HG03045 (cell line): ENCODE data around the gene LHFPL5.

Experiments used
- ATAC-seq: cut with Tn5 transposase; IDR thresholded peaks from one replicate; pipeline ENCODE4 v1.9.1; 2021; ENCODE audit warnings: mild to moderate bottlenecking, moderate library complexity; ENCODE audit not compliant: unreplicated experiment

The LHFPL5 gene

DNA sequence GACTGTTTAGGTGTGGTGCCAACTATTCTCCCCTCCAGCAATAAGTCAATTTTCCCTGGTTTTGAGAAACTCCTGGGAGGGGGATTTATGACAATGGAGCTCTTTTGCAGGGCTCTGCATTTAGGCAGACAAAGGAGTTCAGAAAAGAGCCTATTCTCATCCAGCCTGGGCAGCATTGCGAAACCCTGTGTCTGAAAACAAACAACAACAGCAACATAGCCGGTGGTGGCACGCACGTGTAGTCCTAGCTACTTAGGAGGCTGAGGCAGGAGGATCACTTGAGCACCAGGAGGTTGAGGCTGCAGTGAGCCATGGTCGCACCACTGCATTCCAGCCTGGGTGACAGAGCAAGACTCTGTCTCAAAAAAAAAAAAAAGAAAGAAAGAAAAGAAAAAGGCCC is 14.5 kb upstream of the LHFPL5 start:
- ATAC-seq = no peak

DNA sequence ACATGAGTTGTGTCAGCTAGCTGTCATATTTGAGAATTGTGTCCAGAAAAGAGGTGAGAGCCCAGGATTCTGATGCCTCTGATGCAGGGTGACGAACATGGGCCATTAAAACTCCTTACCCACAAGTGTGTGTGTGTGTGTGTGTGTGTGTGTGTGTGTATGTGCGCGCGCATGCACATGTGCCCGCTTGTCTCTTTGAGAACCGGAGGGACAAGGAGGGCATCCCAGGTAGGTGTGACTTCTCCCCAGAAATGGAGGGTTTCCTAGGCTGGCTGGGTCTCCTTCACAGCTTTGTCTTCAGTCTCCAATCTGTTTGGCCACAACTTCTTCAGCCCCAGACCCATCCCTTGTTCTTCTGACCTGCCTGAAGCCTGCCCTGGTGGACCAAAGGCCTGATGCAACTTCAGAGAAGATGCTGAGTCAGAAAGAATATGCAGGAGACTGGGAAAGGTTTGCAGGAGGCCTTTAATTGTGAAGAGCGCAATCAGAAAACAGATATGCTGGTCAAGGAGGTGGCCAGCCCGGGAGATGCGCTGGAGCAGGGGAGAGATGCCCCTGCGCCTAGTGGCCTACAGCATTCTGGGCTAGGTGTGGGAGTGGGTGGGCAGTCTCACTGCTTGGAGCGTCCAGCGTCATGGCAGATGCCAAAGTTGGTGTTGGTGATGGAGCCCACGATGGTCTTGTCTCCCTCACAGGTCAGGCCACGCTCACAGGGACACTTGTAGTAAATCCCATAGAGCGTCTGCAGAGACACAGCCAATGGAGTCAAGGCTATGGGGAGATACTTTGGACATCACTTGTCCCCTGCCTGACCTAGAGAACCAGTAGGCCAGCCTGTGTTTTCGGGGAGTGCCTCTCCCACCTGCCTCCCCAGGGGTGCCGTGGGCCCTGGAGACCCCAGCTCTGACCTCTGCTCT is 10.4 kb upstream of the LHFPL5 start:
- no peak for ATAC-seq

DNA sequence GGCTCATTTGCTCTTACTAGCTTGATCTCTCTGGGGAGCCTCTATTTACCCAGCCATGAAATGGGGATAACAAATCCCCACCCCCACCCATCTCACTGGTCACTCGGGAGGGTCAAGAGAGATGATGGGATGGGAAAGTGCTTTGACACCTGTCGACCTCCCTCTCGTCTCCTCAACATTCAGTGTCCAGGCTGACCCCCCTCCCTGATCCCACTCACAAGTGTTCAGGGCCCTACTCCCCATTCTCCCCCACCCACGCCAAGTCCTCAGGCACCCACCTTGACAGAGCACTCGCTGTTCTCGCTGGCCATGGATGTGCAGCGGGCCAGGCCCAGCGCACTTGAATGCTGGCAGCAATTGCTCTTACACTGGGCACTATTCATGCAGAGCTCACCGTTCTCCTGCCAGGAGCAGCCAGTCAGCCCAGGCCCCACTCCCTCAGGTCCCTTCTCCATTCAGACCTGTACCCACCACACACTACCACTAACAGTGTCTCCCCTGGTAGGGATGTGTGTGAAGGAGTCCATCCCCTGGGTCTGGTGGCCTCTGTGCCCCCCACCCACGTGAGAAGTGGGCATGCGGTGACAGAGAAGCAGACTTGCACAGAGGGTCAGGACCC is 9.6 kb upstream of the LHFPL5 start:
- no peak for ATAC-seq

DNA sequence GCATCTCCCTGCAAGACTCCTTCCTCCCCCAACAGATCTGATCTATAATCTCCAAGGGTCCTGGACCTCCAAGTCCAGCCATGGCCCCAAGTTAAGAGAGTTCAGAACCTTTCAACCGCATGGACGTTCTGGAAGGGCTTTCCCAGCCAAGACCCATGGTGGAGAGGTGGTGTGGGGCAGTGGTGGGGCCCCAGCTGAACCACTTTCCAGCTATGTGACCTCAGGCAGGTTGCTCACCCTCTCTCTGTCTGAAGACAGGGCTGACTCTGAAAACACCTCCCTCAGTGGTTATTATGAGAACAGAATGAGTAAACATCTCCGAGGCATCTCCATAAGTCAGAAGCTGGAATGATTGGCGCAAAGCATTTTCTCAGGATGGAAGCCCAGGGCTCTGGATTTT is 8.9 kb upstream of the LHFPL5 start:
- no peak for ATAC-seq

DNA sequence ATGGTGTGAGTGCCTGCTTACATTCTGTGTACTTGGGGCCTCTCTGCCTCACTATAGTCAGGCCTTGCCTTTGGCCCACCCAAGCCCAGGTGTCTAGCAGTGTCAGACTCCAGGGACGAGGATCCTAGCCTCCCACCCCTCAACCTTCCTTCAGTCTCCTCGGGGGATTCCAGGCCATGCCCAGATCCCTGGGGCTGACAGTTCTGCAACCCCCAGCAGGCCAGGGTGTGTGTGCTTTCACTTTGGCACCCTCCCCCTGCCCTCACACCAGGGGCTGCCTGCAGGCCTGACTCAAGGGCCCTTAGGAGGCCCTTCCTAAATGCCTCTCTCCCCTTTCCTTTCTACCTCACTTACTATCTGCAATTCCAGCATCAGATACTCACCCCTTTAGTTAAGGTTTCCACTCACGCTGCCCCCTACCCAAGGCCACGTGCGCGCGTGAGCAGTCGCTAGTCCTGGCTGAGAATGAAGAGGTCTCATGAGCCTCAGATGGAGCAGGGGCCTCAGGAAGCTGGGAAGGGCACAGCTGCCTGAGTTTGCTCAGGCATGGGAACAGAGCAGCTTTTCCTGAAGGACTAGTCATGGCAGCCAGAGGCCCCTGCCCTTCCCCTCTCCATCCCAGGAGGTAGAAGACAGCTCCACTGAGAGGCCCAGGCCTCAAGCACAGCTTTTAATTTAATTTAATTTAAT is 7.2 kb upstream of the LHFPL5 start:
- no peak for ATAC-seq

DNA sequence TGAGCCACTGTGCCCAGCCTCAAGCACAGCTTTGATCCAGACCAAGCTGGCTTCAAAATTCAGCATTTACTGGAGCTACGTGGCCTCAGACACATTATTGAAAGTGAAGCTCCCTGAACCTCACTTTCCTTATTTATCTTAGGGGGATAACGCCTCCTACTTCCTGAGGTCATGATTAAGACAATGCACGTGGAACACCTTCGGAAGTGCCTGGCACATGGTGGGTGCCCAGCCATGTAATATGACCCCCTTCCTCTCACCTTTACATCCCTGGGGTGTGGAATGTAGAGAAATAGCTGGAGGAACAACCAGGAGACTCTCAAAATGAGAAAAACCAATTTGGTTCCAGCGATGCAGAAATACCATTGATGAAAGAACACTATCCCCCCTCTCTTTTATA is 6.4 kb upstream of the LHFPL5 start:
- no peak for ATAC-seq

DNA sequence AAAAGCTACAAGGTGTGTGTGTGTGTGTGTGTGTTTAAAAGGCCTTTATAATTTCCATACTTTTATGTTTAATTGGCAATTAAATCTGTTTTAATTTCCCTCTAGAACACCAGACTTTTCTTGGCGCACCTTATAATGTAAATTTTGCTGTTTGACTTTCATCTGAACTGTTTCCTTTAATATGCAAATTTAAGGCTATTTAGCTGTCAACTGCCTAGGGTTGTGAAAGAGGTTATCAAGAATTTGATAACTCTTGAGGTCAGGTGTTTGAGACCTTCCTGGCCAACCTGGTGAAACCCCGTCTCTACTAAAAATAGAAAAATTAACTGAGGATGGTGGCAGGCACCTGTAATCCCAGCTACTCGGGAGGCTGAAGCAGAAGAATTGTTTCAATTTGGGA is 4.0 kb upstream of the LHFPL5 start:
- ATAC-seq = no peak

DNA sequence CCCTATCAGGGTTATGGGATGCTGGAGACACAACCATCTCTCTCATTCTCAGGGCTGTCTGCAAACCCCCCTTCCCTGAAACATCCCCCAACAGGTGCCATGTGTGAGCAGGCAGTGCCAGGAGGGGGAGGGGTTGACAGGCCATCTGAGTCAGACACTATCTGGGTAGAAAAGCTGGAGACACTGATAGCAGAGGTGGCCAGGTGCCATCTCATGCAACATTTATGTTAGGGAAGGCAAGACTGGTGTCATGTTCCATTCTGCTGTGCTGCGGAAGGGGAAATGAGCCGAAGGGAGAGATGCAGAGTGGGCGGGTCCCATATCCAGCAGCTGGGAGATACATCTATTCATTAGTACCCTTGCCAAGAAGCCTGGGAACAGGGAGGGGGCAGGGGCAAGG is 3.5 kb downstream of the LHFPL5 start:
- no peak for ATAC-seq

DNA sequence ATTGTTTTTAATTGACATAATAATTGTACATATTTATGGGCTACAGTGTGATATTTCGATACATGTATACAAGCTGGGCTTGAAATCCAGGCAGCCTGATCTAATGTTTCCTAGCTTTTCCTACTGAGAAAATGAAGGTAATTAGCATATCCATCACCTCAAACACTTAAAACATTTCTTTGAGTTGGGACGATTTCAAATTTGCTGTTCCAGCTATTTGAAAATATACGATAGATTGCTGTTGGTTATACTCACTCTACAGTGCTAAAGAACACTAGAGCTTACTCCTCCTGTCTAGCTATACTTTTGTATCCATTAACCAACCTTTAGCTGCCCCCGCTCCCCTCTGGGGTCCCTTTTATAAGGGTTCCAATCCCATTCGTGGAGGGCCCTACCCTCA is 4.7 kb downstream of the LHFPL5 start:
- no peak for ATAC-seq

DNA sequence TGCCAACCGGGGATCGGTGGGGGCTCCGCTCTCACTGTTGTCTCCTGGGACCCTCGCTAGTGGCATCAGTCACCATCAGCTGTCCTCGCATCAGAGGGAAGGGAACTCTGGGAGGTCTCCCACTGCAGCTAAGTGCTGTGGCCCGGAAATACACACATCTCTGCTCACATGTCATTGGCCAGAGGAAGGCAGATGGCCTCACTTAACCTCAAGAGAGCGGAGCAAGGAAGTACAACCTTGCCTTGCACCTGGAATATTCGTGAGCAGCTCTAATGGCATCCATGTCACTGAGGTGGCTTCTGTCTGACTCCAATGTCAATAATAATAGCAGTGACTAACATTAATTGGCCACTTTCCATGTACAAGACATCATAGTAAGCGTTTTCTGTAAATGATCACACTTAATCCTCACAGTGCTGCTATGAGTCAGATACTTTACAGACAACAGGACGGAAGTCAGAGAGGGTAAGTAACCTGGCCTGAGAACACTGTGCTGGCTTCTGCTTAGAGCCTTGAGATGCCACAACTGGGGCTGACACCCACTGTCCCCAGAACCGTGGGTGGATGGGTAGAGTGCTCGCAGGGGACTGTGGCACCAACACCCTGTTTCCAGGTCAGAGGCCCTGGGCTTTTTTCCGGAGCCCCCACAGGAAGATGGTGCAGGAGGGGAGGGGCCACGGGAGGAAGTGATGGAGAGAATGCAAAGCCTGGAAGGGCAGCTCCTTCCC is 6.0 kb downstream of the LHFPL5 start:
- ATAC-seq = no peak

DNA sequence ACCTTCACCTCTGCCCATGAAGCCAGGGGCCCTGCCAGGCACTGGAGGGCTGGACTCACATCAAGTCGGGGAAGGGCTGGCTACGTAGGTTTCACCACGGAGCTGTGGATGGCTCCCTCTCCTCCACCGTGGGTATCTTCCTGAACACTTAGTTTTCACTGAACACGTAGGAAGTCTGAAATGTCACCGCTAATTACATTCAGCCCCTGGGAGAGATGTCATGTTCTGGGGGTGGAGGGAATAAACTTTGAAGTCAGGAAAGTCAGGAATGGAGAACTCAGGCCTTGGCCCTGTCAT is 6.5 kb downstream of the LHFPL5 start:
- no peak for ATAC-seq

DNA sequence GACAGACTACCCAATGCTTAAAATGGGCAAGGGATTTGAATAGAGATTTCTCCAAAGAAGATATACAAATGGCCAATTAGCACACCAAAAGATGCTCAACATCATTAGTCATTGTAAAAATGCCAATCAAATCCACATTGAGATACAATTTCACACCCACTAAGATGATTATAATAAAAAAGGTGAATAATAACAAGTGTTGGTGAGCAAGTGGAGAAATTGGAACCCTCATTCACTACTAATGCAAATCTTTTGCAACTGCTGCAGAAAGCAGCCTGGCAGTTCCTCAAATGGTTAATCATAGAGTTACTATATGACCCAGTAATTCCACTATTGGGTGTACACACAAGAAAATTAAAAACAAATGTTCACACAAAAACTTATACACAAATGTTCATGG is 12.4 kb downstream of the LHFPL5 start:
- ATAC-seq = no peak

DNA sequence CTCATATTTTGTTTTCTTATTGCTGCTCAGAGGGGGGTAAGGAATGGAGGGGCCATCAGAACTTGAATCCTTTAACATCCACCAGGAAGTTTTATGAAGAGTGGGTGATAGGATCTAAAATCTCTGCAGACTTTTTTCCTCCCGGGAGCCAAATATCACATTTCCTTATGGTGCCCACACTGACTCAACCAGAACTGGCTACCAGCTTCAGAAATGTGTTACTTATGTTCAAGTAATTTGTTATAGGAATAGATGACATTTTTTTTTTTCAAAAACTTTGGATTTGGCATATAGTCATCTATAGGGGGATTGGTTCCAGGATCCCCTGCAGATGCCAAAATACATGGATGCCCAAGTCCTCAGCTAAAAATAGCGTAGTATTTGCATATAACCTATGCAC is 18.4 kb downstream of the LHFPL5 start:
- no peak for ATAC-seq

DNA sequence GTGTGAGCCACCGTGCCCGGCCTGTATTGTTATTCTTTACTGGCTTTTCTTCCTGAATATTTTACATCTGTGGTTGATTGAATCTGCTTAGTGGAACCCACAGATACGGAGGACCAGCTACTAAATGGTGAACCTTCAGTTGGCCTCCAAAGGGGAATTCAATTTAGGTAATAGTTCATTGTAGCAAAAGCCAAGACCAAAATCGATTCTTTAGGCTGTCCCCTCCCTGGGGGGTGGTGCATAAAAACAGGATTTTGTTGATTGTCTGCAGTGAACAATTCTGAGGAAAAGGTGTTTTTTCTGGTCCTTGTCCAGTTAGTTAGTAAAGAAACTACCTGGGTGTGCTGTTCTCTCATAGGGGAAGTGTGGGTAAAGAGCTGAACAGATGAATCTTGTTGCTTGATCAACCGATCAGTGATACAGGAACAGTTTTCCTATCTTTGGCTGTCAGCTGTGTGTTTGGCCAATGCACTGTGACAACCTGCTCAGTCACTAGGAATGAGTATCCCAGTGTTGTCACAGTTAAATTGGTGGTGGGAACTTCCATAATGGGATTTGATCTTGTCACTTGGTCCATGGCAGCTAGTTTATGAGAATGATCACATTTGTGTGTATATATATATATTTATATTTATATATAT is 19.5 kb downstream of the LHFPL5 start:
- ATAC-seq = no peak

DNA sequence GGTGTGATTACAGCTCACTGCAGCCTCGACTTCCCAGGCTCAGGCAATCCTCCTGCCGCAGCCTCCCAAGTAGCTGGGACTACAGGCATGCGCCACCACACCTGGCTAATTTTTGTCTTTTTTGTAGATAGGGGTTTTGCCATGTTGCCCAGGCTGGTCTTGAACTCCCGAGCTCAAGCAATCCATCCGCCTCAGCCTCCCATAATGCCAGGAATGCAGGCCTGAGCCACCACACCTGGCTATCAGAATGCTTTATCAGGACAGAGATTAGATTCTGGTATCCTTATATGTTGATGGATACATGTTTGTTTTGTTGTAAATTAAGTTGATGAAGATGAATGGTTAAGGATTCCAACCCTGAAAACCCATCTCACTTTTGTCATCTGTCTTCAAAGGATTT is 24.2 kb downstream of the LHFPL5 start:
- ATAC-seq = no peak

DNA sequence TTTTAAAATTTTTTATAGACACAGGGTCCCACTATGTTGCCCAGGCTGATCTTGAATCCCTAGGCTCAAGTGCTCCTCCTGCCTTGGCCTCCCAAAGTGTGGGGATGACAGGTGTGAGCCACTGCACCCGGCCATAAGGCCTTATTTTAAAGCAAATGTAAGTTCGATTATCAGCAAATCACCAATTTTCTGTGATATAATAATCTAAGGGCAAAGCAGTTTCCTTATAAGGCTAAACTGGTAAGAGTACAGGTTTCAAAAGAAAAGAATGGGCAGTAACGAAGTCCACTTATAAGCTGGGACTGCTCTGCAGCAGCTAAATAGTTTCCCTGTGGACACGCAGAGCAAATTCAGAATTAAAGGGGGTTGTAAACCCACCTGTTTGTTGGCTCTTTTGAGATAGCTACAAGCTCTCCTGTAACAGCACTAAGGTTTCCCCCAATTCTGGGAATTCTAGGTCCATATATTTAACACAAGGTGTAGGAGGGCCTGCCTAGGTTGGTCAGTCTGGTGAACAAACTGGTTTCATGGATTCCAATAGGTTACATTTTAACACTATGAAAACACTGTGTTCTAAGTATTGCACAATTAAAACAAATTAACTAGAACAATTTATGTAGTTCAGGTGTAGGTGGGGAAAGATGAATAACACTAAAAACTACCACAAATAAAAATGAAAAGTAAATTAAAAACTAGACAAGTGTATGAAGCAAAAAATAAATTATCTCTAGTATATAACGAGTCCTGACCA is 26.3 kb downstream of the LHFPL5 start:
- ATAC-seq = no peak

DNA sequence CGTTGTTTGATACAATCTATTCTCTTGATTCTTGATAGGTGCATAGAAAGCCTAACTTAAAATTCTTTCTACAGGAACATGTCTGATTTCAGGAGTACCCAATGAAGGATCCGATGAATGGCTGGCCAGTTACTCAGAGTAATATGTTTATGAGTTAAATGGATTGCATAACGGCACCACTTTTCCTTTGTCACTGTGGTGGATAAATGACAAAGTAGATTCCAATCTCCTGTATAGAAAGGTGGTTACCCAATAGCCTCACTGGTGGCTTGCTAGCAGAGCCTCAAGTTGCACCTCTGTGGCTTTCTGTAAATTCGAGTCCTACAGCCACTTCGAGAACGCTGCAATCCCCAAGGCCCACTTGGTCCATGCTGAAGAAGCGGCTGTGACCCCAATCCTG is 28.4 kb downstream of the LHFPL5 start:
- no peak for ATAC-seq

DNA sequence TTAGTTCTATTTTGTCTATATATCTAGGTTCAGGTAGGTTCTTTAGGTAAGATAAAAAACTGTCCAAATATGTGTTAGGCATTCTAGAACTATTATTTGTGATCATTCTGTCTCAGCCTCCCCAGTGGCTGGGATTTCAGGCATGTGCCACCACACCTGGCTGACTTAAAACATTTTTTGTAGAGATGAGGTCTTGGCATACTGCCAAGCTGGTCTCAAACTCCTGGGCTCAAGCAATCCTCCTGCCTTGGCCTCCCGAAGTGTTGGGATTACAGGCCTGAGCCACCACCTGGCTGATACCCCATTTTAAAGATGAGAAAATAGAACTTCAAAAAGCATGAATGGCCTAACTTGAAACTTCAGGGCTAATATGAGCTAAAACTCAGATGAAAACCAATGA is 33.9 kb downstream of the LHFPL5 start:
- ATAC-seq = no peak

DNA sequence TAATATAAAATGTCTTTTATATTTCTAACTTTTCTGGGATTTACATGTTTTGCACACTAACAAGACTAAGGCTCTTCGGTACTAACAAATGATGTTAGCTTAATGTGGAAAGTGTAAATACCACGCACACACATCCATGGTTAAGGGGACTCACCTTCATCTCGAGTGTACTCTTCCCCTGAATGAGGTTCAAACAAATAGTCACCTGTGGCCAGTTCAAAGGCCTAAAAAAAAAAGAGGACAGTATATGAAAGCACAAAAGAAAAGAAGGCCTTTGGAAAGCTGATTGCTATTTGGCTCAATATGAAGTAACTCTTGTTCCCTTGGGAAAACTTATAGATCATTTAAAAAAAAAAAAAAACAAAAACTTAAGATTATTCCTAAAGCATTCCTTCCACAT is 37.2 kb downstream of the LHFPL5 start:
- no peak for ATAC-seq

DNA sequence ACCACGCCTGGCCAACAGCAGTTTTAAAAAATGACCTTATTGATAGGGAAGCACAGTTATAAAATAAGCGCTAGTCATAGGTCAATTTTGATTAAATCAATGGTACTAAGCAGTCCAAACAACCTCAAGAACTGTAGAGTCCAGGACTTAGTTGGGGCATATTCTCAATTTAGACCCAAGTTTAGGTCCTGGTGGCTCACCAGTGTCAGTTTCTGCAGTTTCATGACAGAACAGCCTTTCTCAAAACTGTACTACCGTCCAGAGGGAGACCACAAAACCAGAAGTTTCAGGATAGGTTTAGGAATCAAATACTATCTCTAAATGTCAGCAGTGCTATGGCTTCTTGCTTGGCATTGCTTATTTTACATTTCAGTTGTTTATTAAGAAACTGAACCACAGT is 39.1 kb downstream of the LHFPL5 start:
- no peak for ATAC-seq
